Amniotic epithelial cell (primary cell): ENCODE data around the gene EPB41L4B.

ENCODE experiments used
- DNase-seq: peaks from one replicate; pipeline ENCODE4 v3.0.0-alpha.2; 2010; ENCODE audit warnings: low read depth

The EPB41L4B gene

DNA sequence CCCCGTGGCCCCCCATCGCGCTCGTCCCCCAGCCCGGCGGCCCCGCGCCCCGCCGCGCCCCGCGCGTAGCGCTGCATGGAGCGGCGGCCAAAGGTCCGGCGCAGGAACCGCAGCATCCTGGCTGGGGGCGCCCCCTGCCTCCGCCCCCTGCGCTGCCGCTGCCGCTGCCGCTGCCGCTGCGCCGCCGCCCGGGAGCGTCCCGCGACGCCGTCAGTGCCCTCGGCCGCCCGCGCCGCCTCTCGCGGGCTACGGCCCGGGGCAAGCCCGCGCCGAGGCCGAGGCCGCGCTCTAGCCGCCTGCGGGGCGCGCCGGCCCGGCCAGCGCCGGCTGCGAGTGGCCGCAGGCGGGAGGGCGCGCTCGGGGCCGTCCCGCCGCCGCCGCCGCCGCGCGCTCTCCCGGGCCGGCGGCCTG is 523 bp downstream of the EPB41L4B start:
- DNase-seq, result no peak

DNA sequence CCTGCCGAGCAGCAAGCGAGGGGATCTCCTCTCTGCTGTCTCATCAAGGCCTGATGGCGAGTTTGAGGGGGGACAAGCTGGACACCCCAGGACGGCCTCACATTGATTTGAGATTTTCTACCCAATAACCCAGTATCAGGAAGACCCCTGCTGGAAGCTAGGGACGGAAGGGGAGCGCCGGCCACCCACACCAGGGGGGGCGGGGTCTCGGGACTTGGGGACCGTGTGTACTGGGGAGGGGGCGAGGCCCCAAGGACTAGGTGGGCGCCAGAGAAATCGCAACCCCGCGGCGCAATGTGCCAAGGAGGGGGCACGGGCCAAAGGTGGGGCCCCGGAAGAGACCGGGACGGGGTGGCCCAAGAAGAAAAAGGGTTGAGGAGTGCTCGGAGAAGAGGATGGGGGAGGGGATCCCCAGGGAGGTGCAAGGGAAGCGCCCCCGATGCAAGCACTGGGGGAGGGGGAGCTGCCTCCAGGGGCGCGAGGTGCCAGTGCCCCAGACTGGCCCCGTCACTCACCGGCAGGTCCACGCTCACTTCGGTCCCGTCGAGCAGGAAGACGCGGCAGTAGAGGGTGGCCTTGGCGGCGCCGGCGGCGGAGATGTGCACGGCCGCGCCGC is 1.1 kb downstream of the EPB41L4B start:
- no peak for DNase-seq

DNA sequence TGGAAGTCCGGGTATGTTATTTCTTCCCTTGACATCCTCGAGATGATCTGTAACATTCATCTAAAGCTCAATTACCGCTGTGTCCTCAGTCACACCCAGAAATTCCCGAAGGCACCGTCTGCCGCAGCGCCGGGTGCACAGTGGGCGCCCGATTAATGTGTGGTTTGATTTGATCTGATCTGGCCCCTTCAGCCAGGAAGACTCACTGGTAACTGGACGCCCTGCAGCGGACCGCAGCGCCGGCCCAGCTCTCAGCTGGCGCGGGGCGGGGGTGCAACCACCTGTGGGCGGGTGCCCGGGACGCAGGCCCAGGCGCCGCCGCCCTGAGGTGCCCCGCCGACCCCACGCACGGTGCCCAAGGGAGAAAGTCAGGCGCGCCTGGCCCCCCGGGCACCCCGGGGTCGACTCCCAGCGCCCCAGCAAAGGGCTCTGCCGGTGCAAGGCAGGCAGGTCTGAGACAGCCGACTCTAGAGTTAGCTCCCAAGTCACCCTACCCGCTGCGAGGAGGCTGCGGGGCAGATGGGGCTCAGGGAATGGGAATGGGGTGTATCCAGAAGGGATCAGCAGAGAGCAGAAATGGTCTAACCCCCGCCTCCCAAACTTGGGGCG is 1.7 kb downstream of the EPB41L4B start:
- DNase-seq, result no peak

DNA sequence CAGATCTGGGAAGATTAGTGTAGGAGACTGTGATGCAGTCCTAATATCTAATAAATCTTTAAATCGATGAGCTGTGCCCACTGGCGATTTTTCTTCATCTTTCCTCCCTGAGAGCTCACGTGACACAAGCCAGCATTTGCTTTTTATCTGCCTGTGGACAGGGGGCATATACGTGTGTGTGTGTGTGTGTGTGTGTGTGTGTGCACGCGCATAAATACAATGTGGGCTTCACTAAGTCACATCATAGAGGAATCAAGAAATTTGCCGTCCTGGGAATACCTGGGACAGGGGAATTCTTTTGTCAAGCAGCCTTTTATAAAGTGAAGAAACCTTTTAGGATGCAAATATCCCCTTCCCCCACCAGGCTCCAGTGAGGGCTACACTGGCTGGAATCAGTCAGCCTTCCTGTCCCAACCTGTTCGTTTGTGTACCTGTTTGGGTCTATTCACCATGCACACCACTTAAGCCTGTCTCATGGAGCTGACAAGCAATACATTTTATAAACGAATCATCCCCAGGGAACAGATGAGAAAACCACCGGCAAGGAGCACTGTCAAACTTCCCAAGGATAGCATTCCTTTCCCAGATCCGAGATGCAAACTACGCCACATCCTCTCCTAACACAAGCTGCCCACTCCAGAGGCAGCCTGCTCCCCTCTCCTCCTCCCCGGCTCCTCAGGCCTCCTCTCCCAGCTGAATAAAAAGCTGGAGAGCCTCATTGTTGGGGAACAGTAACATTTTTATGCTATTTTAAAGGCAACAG is 2.7 kb downstream of the EPB41L4B start:
- DNase-seq, result no peak

DNA sequence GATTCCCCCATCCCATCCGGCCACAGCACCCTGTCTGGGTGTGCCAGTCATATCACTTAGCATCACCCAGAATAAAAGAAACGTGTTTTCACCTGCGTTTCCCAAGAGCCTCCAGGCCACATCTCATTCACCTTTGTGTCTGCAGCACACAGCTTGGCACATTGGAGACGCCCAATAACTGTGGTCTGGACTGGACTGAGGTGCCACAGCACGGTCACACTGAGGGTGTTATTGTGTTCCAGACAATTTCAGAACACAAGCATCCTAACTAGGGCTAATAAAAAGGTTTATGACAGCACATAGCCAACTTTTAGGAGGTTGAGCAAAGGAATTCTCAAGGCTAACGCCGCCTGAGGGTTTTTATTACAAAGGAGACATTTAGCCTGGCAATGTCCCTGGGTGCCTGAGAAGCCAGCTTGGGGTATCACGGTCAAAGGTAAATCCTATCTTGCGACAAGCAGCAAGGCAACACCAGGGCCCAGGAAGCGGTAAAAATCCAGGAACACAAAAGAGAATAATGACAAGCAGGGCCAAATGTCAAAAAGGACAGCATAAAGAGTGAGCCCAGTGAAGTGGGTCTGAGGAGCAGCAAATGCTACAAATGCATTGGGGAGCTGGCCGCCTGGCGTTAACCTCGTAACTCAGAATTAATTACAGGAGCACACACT is 3.4 kb downstream of the EPB41L4B start:
- no peak for DNase-seq

DNA sequence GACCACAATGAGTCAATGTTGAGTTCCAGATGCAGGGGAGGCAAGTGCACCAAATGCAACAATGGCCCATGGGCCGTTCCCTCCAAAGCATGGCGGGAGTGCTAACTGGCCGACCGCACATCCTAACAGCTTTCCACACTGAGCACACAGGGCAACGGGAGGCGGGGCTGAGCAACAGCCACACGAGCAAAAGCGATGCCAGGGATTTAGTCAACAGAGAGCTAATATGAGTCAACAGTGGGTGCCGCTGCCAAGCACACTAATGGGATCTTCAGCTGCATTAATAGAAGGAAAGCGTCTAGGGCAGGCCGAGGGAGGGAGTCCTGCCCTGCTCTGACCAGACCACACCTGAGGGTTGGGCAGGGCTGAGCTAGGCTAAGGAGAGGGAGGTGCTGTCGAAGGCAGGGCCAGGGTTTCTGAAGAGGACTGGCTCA is 4.6 kb downstream of the EPB41L4B start:
- peak; percentile 72 for DNase-seq

DNA sequence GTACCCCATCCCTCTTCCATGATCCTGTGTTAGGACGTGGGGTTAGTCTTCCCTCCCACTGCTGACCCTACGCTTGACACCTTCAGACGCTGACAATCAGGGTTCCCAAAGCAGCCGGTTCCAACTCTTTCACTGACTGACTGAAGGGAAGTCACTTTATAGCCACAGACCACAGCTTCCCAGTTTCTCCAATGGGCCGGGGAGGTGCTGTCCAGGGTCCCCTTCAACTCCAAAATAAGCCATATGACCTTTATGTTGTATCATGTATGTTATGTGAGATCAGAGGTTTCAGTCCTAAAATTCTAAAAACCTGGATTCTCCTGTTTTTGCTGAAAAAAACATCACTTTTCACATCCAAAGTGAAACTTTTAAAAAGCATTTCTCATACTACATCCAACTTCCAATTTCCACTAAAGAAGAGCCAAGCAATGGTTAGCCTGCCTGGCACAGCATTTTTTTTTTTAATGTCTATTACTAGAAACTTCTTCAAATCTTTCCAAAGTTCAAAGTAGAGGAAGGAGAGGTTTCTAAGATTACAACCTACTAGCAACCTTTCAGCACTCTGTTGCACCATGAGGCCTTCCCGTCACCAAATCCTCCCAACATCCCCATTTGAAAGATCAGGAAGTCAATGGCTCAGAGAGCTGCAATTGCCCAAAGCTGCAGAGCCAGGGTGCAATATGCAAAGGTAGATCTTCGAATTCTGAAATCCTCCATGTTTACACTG is 5.2 kb downstream of the EPB41L4B start:
- no peak for DNase-seq

DNA sequence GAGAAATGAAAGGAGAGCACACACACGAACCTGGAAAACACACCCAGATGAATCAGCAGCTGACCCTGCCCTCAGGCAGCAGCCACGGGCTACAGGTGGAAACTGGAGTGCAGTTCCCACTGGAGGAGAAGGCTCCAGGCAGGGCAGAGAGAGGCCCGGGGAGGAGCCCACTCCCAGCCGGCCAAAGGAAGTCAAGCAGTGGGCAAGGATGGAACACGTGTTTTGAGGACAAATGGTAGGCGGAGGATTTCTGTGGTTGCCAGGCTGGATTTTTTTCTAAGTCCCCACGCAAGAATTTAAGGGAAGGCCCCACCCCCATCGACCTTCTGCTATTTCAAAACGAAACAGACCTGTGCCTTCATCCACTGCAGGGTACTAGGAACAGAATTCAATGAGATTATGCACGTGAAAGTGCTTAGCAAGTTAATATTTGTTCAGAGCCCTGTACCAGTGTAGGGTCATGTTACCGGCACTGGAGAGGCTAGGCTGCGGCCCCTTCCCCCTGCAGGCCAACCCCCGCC is 6.8 kb downstream of the EPB41L4B start:
- no peak for DNase-seq

DNA sequence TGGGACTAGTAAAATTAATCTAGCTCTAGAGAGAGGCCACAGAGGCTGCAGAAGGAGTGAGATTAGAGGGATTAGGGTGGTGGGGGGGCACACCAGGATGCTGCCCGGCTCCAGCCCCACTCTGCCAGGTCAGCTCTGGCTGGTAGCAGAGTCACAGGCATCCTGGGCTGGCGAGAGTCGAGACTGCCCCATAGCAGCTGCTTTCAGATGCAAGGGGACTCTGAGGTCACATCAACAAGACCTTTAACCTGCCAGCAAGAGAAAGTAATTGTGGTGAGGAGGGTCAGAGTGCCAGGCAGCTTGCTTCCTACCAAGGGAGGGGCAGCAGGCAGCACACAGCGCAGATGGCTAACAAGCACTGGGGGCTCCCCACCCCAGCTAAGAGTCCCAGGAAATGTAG is 7.5 kb downstream of the EPB41L4B start:
- no peak for DNase-seq

DNA sequence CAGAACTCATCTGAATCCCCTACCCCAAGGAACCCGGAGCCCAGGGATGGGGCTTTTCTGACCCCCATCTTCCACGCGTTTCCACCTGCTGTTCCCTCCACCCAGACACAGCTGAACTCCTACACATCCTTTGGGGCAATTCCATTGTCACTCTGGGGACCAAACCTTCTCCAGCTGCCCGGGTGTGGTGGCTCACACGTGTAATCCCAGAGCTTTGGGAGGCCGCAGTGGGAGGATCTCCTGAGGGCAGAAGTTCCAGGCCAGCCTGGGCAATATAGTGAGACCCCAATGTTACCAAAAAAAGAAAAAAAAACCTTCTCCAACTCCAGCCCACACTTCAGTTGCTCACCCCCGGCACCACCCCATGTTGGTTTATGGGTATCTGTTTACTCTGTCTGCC is 8.1 kb downstream of the EPB41L4B start:
- DNase-seq, result no peak

DNA sequence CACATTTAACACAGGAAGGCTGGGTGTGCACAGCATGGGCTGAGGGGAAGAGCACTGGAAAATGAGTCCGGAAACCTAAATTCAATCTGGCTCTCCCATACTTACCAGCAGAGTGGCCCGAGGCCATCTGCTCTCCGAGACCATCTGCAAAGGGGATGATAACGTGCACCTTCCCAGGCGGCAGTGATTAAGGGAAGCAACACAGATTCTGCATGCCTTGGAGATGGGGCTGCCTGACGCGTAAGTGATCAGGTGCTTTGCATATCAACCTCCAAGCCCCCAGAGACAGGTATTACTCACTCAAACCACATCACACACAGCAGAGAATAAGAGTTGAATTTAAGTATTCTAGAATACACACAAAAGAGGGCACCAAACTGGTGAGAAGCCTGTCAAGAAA is 9.1 kb downstream of the EPB41L4B start:
- no peak for DNase-seq

DNA sequence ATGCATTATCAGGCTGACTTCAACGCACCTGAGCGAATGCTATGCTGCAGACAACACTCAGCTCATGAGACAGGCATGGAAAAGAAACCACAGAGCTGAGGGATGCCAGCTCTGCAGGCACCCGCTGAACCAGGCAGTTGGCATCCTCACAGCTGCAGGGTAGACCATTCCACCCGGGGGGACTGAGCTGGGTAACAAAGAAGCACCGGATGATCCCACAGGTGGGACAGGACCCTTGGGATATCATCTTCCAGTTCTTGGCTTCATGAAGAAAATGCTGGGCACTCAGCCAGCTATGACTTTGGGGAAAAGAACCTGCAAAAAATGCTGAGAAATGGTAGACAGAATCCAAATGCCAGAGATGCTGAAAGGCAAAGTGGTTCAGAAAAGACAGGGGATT is 9.6 kb downstream of the EPB41L4B start:
- no peak for DNase-seq

DNA sequence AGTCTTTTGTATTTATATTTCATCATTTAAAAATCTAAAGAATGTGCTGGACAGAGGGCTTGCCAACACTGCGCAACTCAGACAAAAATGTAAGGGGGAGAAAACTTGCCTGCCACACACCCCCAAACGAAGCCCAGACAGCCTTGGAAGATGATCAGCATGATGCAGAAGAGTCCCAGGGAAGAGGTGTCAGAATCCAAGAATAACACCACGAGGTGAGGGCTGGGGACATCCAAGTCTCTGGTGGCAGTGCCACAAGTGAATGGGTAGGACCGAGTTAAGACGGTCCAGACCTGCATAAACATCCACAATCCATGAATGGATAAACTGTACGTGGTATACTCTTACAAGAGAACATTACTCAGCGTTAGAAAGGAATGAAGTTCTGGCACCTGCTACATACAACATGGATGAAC is 10.4 kb downstream of the EPB41L4B start:
- no peak for DNase-seq

DNA sequence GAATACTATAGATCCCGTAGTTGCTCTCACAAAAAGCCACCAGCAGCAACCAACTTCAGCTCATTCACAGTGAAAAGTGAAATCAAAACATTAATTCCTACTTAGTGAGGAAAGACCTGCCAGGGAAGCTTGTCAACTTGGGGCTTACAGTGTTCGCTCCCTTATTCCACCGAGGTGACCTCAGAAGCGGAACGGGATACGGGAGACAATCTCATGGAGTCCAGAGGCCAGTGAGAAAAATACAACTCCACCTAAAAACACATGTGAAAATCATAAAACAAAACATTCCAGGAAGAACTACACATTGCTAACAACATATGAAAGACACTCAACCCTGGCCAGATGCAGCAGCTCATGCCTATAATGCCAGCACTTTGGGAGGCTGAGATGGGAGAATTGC is 11.6 kb downstream of the EPB41L4B start:
- DNase-seq, result no peak

DNA sequence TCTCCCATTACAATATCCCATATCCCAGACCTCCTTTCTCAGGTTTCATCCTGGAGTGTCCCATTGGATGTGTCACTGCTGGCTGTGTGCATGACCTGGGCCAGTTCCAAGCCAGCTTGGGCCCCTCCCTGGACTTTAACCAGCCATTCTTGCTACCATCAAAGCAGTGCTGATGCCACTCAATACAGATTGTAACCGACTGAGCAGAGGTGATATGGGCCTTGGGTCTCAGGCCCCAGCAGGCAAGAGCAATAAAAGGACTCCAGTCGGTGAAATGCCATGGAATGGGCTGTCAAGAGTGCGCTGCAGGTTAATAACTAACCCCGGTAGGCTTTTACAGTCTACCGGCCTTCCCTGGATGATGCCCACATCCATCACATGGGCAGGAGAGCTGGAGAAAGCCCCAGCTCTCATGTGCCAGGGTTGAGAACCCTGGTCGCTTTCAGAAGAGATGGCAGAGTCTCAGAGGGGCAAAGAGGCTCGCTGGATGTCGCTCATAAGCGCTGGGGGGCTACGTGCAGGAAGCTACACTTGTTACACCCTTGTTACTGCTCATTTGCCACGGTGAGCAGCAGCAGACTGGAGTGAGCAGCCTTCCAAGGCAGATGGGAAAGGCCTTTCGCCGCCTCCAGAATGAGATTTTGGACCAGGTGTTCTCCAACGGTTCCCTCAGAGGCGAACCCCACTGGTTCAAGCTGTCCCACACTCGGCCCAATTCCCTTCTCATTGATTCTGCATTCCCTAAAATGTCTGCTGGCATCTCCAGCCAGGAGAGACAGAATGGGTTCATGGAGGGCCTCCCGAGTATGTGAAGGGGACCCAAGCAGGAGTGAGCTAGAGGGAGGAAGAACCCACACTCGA is 13.2 kb downstream of the EPB41L4B start:
- DNase-seq, result no peak

DNA sequence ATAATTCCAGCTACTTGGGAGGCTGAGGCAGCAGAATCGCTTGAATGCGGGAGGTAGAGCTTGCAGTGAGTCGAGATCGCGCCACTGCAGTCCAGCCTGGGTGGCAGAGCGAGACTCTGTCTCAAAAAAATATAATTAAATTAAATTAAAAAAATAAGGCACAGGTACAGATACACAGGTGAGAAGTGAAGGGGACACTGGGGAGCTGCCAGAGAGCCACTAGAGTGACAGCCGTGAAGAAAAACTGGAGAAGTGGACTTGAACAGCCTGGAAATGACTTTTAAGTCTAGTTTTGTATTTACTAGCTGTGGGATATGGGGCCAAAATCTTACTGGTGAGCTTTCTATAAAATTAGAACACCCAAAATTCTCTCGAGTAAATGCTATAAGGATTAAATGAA is 15.1 kb downstream of the EPB41L4B start:
- no peak for DNase-seq

DNA sequence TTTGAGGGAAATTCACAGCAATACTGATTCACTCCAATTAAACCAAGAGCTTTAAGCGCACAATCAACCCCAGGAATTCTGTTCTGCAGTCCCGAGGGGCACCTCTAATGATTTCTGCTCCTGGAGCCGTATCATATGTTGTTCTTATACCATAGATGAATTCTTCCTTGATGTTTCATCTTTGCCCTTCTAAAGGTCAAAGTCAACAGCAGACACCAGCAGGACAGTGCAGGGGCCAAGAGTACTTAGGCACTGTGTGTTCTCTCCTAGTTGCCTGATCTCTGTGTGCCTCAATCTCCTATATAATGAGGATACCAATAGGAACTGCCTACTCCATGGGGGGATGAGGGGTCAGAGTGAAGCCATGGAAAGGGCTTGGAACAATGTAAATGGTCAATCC is 16.5 kb downstream of the EPB41L4B start:
- DNase-seq, result no peak

DNA sequence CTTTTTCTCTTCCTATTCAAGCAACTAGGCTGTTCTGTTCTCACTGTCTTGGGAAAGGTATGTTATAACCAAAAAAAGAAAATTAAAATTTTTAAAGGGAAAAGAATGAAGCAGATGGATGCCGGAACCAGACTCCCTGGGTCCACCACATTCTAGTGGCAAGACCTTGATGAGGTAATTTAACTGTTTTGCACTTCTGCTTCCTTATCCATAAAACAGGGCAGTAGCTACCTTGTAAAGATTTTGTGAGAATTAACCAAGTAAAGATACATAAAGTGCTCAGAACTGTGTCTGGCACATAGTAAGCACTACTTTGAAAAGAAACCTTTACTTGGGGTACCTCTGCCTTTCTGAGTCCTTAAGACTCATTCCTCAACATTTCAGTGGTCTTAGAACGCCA is 17.0 kb downstream of the EPB41L4B start:
- DNase-seq, result no peak

DNA sequence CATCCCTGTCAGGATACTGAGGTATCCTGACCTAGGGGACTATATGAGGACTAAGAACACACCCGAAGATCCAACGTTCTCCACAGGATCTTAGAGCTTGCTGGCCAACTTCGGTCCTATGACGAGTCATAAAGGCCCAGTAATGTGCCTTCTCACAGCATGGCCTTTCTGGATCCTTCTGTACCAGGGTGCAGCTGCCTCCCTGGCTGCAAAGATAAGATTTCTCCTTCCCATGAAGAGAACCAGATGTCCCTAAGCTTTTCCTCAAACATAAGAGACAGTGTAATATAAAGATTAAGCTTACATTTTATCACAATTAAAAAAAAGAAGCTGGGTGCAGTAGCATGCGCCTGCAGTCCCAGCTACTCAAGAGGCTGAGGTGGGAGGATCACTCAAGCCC is 18.3 kb downstream of the EPB41L4B start:
- no peak for DNase-seq

DNA sequence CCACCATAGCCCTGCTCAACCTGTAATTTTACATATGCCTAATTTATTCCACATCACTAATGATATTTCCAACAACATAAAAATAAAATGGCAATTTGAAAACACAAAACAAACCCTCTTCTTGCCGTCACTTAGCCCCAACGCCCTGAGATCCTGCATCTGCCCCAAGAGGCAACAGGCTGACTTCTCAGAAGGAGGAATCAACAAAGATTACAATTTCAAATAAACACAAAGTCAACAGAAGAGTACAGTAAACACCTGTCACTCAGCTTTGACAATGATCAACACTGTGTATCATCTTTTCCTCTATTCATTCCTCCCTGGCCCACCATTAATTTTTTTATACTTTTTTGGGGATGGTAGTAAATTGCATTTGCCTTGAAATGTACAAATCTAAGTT is 19.8 kb downstream of the EPB41L4B start:
- no peak for DNase-seq

DNA sequence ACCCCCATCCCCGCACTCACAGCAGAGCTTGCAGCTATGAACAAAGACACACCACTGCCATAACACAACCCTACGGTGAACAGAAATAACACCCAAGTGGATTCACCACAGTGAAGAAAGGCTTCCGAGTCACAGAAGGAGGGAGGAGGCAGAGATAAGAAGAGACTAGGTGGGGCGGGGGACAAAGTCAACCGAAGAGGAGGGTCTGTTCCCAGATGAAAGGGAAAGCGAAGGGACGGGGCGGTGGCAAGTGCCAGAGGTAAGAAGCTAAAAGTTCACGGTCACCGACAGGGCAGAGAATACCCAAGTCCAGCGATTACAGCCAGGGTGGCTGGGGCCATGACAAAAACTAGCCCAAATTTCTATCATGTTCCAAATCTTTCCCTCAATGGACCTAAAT is 21.0 kb downstream of the EPB41L4B start:
- no peak for DNase-seq
